ENCODE measurements around the gene APBB1.

DNA sequence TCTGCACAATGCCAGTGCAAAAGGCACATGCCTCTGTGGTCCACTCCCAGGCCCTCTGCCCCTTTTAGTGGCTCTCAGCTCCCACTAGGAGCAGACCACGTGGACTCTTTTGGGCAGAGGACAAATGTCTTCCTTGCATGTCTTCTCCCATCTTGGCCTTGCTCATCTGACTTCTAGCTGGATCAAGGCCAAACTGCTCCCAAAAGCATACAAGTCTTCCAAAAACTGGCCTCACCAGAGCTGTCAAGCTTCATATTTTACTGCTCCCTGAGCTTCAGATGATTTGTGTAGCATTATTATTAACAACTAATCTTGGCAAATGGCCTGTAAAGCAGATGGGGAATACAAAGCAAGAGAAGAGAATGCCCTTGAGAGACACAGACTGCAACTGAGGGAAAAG lies 21.7 kb downstream of the APBB1 start:
- TF ChIP-seq SUZ12 (IDR thresholded peaks at IDR 0.05; ENCODE audit: extremely low read depth, insufficient read depth, insufficient read length) (no peak), YY1 (IDR thresholded peaks at IDR 0.05; ENCODE audit: insufficient read depth, insufficient read length) (no peak), ZNF274 (IDR thresholded peaks at IDR 0.05; ENCODE audit: low read depth, low read length) (no peak)
